ENCODE data around the gene SUCLG1. TPM values are rescaled to one million over a fixed set of nuclear protein-coding genes. Genes with fewer than 3 reads are reported as not detected.

SUCLG1 gene
- total and polyA plus RNA-seq, 10 of the 15 experiments (the other 5 are each of a cell fraction or from before 2014, with no cell fraction given), result 75.4 to 197 (median 93.6) TPM

DNA sequence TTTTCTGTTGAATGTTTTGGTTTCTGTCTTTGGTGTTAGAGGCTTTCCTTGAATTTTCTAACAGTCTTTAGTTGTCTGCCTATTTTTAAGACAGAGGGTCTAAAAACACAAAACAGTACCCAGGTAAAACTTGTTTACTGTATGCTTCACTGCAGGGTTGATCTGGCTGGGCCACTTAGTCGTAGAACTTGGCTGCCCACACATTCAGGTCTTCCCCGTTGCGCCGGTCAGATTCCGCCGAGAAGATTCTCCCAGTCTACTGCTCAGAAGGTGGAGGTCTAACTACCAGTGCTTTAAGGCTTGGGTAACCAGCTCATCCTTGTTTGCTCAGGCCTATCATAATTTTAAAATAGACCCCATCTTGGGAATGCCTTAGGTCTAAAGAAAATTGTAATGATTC, 32.7 kb upstream of the SUCLG1 start:
- in situ Hi-C loops (cut with MboI), result loop anchor here (5.0 to 10.0 kb wide), 2 partner anchors 381 to 803 kb away; no protein-coding TSS in a partner anchor
- H3K4me3 ChIP-seq, result no peak overlapping the region
- H2AFZ ChIP-seq (ENCODE audit: control insufficient read depth, low read depth, low read length), result no peak overlapping the region
- ChIA-PET RAD21 (ENCODE audit: unreplicated experiment) (interaction anchor here (1.5 to 1.8 kb wide), 2 partner anchors 30 to 434 kb away, joined by 3 to 7 read pairs; no protein-coding TSS in a partner anchor), SMC1A (ENCODE audit: uncharacterized antibody, unreplicated experiment) (interaction anchor here (1.2 to 1.3 kb wide), 2 partner anchors 23 to 366 kb away, joined by 3 read pairs; no protein-coding TSS in a partner anchor), CTCF (interaction anchor here (1.0 kb wide), 1 partner anchor 808 kb away, joined by 3 read pairs; no protein-coding TSS in a partner anchor), POLR2A (no interaction called here)
- no peak for TF ChIP-seq RB1 (IDR thresholded peaks at IDR 0.05; ENCODE audit: borderline replicate concordance)
- BruUV-seq (replicated peaks), result no TSS peak
- H3K4me2 ChIP-seq (ENCODE audit: control insufficient read depth, insufficient read depth), result no peak overlapping the region
- H3K9me3 ChIP-seq (replicated peaks; ENCODE audit: control insufficient read depth, insufficient read depth, low read length), result no peaks in the 10 kb centered on the region
- H3K9ac ChIP-seq (ENCODE audit: control insufficient read depth, insufficient read depth, low read length), result no peak overlapping the region
- WGBS (ENCODE audit: insufficient coverage, insufficient replicate concordance, low lambda C conversion rate, missing lambda C conversion rate), result 84% methylated on average over 6 of the region's 6 CpGs
- DNase-seq (ENCODE audit: low read depth, low spot score), result no peak
- no peaks in the 10 kb centered on the region for H3K27me3 ChIP-seq (replicated peaks in 1 of 2; ENCODE audit: control insufficient read depth in 2 of 2, insufficient read depth in 2 of 2, low read length in 1 of 2)
- H3K4me1 ChIP-seq (ENCODE audit: control insufficient read depth, insufficient read depth, low read length), result no peaks in the 10 kb centered on the region
- no peaks in the 10 kb centered on the region for H4K20me1 ChIP-seq (ENCODE audit: control insufficient read depth, insufficient read depth)
- H3K36me3 ChIP-seq (ENCODE audit: control insufficient read depth in 2 of 2, insufficient read depth in 2 of 2, low read length in 1 of 2), result no peaks in the 10 kb centered on the region
- no peak for ATAC-seq
- intact Hi-C loops (cut with micrococcal nuclease; ENCODE audit: unreplicated experiment), result no loop called here
- no peak for FAIRE-seq
- H3K79me2 ChIP-seq (ENCODE audit: control insufficient read depth, insufficient read depth, low read length), result no peaks in the 10 kb centered on the region
- H3K27ac ChIP-seq (ENCODE audit: control insufficient read depth, insufficient read depth), result no peak overlapping the region

DNA sequence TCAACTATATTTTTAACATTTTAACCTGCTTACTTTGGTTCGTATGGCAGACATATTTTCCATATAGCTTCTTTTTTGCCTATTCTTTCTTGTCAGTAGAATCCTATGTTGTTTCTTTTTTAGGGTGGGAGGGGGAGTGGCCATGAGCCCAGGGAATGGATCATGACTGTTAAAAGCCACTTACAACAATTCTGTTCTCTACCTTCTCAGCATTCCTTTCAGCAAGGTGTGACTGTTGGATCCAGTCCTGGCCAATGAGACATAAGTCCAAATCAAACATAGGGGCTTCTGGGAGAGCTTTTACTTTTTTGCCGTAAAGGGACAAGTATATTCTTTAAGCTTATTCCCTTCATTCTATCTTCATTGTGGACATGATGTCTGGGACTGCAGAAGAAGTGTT, 32.2 kb upstream of the SUCLG1 start:
- Histone ChIP-seq H3K27ac (ENCODE audit: control insufficient read depth, insufficient read depth) (no peak overlapping the region), H3K9me3 (replicated peaks; ENCODE audit: control insufficient read depth, insufficient read depth, low read length) (no peaks in the 10 kb centered on the region), H3K4me2 (ENCODE audit: control insufficient read depth, insufficient read depth) (no peak overlapping the region), H3K79me2 (ENCODE audit: control insufficient read depth, insufficient read depth, low read length) (no peaks in the 10 kb centered on the region), H3K36me3 (ENCODE audit: control insufficient read depth in 2 of 2, insufficient read depth in 2 of 2, low read length in 1 of 2) (no peaks in the 10 kb centered on the region), H2AFZ (ENCODE audit: control insufficient read depth, low read depth, low read length) (no peak overlapping the region), H3K27me3 (replicated peaks in 1 of 2; ENCODE audit: control insufficient read depth in 2 of 2, insufficient read depth in 2 of 2, low read length in 1 of 2) (no peaks in the 10 kb centered on the region), H3K4me1 (ENCODE audit: control insufficient read depth, insufficient read depth, low read length) (no peaks in the 10 kb centered on the region), H3K9ac (ENCODE audit: control insufficient read depth, insufficient read depth, low read length) (no peak overlapping the region), H4K20me1 (ENCODE audit: control insufficient read depth, insufficient read depth) (no peaks in the 10 kb centered on the region), H3K4me3 (no peak overlapping the region)
- ChIA-PET POLR2A (no interaction called here), RAD21 (ENCODE audit: unreplicated experiment) (interaction anchor here (0.6 to 1.5 kb wide), 2 partner anchors 30 to 416 kb away, joined by 3 read pairs; no protein-coding TSS in a partner anchor), CTCF (interaction anchor here (1.0 kb wide), 1 partner anchor 808 kb away, joined by 3 read pairs; no protein-coding TSS in a partner anchor), SMC1A (ENCODE audit: uncharacterized antibody, unreplicated experiment) (interaction anchor here (1.2 to 1.3 kb wide), 2 partner anchors 24 to 367 kb away, joined by 3 read pairs; no protein-coding TSS in a partner anchor)
- in situ Hi-C loops (cut with MboI), result loop anchor here (5.0 to 10.0 kb wide), 2 partner anchors 381 to 804 kb away; no protein-coding TSS in a partner anchor
- FAIRE-seq (no peak), DNase-seq (ENCODE audit: low read depth, low spot score) (no peak), ATAC-seq (no peak)
- no TSS peak for BruUV-seq (replicated peaks)
- intact Hi-C loops (cut with micrococcal nuclease; ENCODE audit: unreplicated experiment), result no loop called here
- 43% methylated on average over 2 of the region's 2 CpGs for WGBS (ENCODE audit: insufficient coverage, insufficient replicate concordance, low lambda C conversion rate, missing lambda C conversion rate)
- no peak for TF ChIP-seq POLR2AphosphoS2 (IDR thresholded peaks at IDR 0.05; ENCODE audit: low read depth, low read length)
- TF ChIP-seq GATAD2B (conservative IDR thresholded peaks at IDR 0.05; ENCODE audit: low read depth), result no peak
- no peak for TF ChIP-seq ASH2L (IDR thresholded peaks at IDR 0.05; ENCODE audit: borderline replicate concordance, low read depth)
- TF ChIP-seq SRF (IDR thresholded peaks at IDR 0.05; ENCODE audit: low read depth in 2 of 2, low read length in 2 of 2), result no peak
- no peak for TF ChIP-seq ZBED1 (IDR thresholded peaks at IDR 0.05; ENCODE audit: borderline replicate concordance)
- no peak for TF ChIP-seq ESRRA (IDR thresholded peaks at IDR 0.05; ENCODE audit: low read length)
- TF ChIP-seq PML (IDR thresholded peaks at IDR 0.05; ENCODE audit: low read length), result no peak
- TF ChIP-seq, protein P1, sequence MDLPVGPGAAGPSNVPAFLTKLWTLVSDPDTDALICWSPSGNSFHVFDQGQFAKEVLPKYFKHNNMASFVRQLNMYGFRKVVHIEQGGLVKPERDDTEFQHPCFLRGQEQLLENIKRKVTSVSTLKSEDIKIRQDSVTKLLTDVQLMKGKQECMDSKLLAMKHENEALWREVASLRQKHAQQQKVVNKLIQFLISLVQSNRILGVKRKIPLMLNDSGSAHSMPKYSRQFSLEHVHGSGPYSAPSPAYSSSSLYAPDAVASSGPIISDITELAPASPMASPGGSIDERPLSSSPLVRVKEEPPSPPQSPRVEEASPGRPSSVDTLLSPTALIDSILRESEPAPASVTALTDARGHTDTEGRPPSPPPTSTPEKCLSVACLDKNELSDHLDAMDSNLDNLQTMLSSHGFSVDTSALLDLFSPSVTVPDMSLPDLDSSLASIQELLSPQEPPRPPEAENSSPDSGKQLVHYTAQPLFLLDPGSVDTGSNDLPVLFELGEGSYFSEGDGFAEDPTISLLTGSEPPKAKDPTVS (IDR thresholded peaks at IDR 0.05; ENCODE audit: low read depth, low read length), result no peak
- TF ChIP-seq JUND (IDR thresholded peaks at IDR 0.05; ENCODE audit: low read depth, low read length), result no peak
- TF ChIP-seq, protein P2, sequence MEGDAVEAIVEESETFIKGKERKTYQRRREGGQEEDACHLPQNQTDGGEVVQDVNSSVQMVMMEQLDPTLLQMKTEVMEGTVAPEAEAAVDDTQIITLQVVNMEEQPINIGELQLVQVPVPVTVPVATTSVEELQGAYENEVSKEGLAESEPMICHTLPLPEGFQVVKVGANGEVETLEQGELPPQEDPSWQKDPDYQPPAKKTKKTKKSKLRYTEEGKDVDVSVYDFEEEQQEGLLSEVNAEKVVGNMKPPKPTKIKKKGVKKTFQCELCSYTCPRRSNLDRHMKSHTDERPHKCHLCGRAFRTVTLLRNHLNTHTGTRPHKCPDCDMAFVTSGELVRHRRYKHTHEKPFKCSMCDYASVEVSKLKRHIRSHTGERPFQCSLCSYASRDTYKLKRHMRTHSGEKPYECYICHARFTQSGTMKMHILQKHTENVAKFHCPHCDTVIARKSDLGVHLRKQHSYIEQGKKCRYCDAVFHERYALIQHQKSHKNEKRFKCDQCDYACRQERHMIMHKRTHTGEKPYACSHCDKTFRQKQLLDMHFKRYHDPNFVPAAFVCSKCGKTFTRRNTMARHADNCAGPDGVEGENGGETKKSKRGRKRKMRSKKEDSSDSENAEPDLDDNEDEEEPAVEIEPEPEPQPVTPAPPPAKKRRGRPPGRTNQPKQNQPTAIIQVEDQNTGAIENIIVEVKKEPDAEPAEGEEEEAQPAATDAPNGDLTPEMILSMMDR (IDR thresholded peaks at IDR 0.05 in 2 of 3, conservative IDR thresholded peaks at IDR 0.05 in 1 of 3; ENCODE audit: control insufficient read depth in 2 of 3, extremely low read depth in 1 of 3, insufficient read depth in 1 of 3, low read depth in 3 of 3, low read length in 3 of 3), result no peak
- no peak for TF ChIP-seq SMC3 (IDR thresholded peaks at IDR 0.05; ENCODE audit: borderline replicate concordance, low read length)

Measured in GM12878 (cell line).